Thyroid gland (tissue), 4 donors: ENCODE data around the gene AATF. TPM values are rescaled to one million over a fixed set of nuclear protein-coding genes. Genes with fewer than 3 reads are reported as not detected.

Experiments
- DNase-seq, 2 donors: peaks; one replicate each; pipeline ENCODE4 v3.0.0-alpha.2; 2019
- H3K27ac ChIP-seq, 3 donors: fragments of 200-600 bp; sonication (generic); 1 replicate in 2 of 3; 2 replicates in 1 of 3; pipeline ENCODE4 v1.5.1; 2016 to 2019; ENCODE audit warnings: mild to moderate bottlenecking in 1 of 3, moderate library complexity in 1 of 3
- H3K27me3 ChIP-seq: fragments of 200-600 bp; sonication (generic); one replicate; pipeline ENCODE4 v1.5.1; 2019
- H3K36me3 ChIP-seq, 2 donors: fragments of 200-600 bp; sonication (generic); one replicate each; pipeline ENCODE4 v1.5.1; 2016 to 2019
- H3K4me1 ChIP-seq, 2 donors: fragments of 200-600 bp; sonication (generic); one replicate each; pipeline ENCODE4 v1.5.1; 2017 to 2019
- H3K4me3 ChIP-seq, 3 donors: fragments of 200-600 bp; sonication (generic); replicated peaks in 1 of 3; 1 replicate in 2 of 3; 2 replicates in 1 of 3; pipeline ENCODE4 v1.5.1; 2016; ENCODE audit warnings: mild to moderate bottlenecking in 1 of 3
- H3K9me3 ChIP-seq: fragments of 200-600 bp; sonication (generic); one replicate; pipeline ENCODE4 v1.5.1; 2017
- POLR2A ChIP-seq, 2 donors: fragments of 450-650 bp; IDR thresholded peaks; one replicate each; pipeline ENCODE4 v1.6.1; 2017; ENCODE audit warnings: antibody characterized with exemption in 2 of 2, mild to moderate bottlenecking in 2 of 2, moderate library complexity in 1 of 2
- WGBS, 2 donors: methylation state at CpG; one replicate each; pipeline ENCODE4 v1.1.5; 2017; 5-methylcytosine and 5-hydroxymethylcytosine counted together
- intact Hi-C: fragments of 100-400 bp; cut with DNase I; formaldehyde crosslinking; loops from one replicate; pipeline ENCODE4 v1.15.1; 2023
- total RNA-seq, 4 donors: library from RNA; depleted of rRNA; stranded (reverse); fragments of >200 nt; gene quantifications; one replicate each; pipeline ENCODE4 v1.2.3, GENCODE V29; 2016
- TF ChIP-seq, protein P1 (sequence below), 6 experiments: fragments of 200-600 bp in 3 of 6; fragments of 450-650 bp in 3 of 6; sonication (generic) in 3 of 6; IDR thresholded peaks; one replicate each; pipeline ENCODE4 v1.5.1; 2016 to 2019; ENCODE audit warnings: antibody characterized with exemption in 6 of 6, mild to moderate bottlenecking in 2 of 6, inconsistent platforms in 1 of 6, moderate library complexity in 1 of 6

Gene AATF
- total RNA-seq, 4 donors from 2014 or later: 28.5 to 38.9 (median 32.4) TPM

DNA sequence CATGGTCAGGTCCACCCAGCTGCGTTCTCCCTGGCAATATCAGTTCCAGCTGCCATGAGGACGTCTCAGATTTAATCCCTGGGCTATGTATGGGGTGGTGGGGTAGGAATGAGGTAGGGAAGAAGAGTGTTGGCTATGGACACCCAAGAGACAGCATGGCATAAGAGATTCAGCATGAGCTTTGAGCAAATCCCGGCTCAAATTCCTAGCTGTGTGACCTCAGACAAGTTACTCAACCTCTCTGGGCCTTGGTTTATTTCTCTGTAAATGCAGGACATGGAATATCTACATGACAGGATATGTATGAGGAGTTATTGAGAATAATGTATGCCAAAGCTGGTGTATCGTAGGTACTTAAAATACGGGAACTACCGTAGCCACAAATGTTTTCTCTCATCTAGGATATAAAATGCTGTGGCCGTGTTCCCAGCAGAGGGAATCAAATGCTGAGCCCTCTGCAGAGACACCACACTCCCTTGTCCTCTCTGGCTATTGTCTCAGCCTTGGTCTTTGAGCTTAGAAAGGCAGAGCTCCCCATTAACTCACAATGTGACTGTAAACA, 29.3 kb upstream of the AATF start:
- no peaks in the 10 kb centered on the region for H3K9me3 ChIP-seq
- WGBS, 2 donors: 83 to 89% methylated on average over 7 of the region's 7 CpGs
- no peak overlapping the region for H3K4me3 ChIP-seq
- H3K27ac ChIP-seq: no peak overlapping the region
- no peaks in the 10 kb centered on the region for H3K4me1 ChIP-seq
- no peak for TF ChIP-seq POLR2A (IDR thresholded peaks at IDR 0.05)
- TF ChIP-seq, protein P1, sequence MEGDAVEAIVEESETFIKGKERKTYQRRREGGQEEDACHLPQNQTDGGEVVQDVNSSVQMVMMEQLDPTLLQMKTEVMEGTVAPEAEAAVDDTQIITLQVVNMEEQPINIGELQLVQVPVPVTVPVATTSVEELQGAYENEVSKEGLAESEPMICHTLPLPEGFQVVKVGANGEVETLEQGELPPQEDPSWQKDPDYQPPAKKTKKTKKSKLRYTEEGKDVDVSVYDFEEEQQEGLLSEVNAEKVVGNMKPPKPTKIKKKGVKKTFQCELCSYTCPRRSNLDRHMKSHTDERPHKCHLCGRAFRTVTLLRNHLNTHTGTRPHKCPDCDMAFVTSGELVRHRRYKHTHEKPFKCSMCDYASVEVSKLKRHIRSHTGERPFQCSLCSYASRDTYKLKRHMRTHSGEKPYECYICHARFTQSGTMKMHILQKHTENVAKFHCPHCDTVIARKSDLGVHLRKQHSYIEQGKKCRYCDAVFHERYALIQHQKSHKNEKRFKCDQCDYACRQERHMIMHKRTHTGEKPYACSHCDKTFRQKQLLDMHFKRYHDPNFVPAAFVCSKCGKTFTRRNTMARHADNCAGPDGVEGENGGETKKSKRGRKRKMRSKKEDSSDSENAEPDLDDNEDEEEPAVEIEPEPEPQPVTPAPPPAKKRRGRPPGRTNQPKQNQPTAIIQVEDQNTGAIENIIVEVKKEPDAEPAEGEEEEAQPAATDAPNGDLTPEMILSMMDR (IDR thresholded peaks at IDR 0.05): no peak
- intact Hi-C loops: no loop called here
- H3K36me3 ChIP-seq: no peaks in the 10 kb centered on the region
- no peaks in the 10 kb centered on the region for H3K27me3 ChIP-seq
- DNase-seq: no peak

DNA sequence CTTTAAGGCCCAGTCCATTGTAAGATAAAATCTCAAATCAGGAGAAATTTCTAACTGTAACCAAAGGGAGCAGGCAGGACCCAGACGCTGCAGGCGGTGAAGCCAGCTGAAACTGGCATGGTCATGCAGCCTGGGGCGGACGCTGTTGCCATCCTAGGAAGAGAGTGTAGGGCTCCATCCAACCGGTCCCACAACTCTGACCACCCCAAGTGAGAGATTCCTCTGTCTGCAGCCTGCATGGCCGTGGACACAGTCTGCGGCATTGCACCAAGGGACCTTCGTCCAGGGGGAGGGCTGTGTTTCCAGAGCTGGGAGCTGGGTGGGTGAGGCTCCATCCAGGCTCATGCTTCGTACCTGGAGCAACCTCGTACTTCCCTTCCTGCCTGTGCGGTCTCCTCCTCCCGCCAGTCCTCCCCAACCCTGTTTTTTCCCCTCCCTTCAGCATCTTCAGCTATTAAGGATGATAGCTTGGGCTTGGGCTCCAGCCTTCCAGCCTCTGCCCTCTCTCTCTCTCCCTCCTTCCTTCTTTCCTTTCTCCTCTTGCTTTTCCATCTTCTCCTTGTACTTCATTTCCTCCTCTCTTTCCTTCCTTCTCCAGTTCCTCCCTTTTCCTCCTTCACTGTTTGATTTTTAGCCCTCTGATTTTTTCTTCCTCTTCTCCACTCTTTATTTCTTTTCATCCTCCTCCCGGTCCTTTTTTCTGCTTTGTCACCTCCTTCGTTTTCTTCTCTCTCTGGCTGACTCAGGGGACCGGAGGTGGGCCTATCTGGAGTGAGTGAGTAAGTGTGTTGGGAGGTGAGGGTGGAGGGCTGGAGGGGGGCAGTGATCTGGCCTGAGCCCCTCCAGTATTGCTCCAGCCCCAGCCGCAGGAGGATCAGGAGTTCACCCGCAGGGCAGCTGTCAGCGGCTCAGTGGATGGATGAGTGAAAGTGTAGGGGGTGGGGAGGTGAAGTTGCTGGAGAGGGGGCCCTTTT, 28.4 kb upstream of the AATF start:
- Histone ChIP-seq H3K36me3 (no peaks in the 10 kb centered on the region), H3K27me3 (no peaks in the 10 kb centered on the region), H3K4me1 (no peaks in the 10 kb centered on the region), H3K9me3 (no peaks in the 10 kb centered on the region), H3K27ac (no peak overlapping the region), H3K4me3 (no peak overlapping the region)
- no peak for DNase-seq
- 39 to 51% methylated on average over 17 to 18 of the region's 18 CpGs for WGBS, 2 donors
- no peak for TF ChIP-seq POLR2A (IDR thresholded peaks at IDR 0.05)
- TF ChIP-seq, protein P1 (IDR thresholded peaks at IDR 0.05): no peak
- intact Hi-C loops: no loop called here

DNA sequence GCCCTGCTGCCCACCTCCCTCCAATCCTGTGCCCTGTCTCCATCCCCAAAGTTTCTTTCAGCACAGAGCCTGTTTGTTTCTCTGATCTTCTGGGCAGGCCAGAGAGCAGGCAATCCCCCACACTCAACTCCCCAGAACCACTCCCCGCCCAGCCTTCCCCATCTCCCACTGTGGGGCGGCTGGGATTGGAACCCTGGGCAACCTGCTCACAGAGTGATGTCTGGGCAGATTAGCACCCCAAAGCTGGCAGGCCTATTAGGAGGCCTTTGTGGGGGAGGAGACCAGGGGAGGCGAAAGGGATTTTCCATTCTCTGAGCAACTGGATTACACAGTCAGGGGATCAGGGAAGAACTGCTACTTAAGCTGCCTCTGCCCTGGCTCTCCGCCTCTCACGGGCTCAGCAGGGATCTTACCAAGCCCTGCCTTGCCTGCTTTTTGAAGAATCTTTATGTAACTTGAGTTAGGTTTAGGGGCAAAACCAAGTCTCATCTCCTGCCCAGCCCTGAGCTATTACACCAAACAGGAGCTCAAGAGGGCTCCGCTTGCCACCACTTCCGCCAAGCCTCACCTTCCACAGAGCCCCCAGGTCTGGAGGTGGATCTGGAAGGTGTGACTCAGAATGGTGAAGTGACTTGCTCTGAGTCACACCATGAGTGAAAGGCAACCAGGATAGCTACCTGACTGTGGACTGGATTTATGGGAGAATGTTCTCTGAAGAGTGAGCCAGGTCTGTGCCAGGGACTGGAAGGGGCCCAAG, 27.5 kb upstream of the AATF start:
- intact Hi-C loops: no loop called here
- no peak for TF ChIP-seq POLR2A (IDR thresholded peaks at IDR 0.05)
- TF ChIP-seq, protein P1 (IDR thresholded peaks at IDR 0.05): no peak

DNA sequence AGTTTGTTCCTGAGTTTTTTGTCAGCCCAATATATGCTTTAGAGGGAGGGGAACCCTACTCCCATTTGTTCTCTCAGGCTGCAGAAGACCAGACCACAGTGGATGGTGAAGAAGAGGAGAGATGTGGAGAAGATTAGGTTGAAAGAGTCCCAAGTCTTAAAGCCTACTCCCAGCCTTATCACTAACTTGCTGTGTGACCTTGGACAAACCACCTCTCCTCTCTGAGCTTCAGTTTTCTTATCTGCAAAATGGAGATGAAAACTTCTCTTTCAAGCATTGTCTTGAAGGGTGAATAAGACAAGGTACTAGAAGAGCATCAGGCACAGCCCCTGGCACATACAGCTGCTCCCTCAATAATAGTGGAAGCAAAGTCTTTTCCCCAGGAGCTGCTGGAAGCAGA, 26.6 kb upstream of the AATF start:
- H3K4me3 ChIP-seq: no peak overlapping the region
- no peaks in the 10 kb centered on the region for H3K9me3 ChIP-seq
- intact Hi-C loops: no loop called here
- H3K27me3 ChIP-seq: no peaks in the 10 kb centered on the region
- no peak overlapping the region for H3K27ac ChIP-seq
- no peaks in the 10 kb centered on the region for H3K36me3 ChIP-seq
- DNase-seq: no peak
- TF ChIP-seq, protein P1 (IDR thresholded peaks at IDR 0.05): no peak
- TF ChIP-seq POLR2A (IDR thresholded peaks at IDR 0.05): no peak
- H3K4me1 ChIP-seq: no peaks in the 10 kb centered on the region

More for the DNA sequence above, 27.5 kb upstream of the AATF start:
- no peaks in the 10 kb centered on the region for H3K9me3 ChIP-seq
- H3K27me3 ChIP-seq: no peaks in the 10 kb centered on the region
- WGBS, 2 donors: 62 to 67% methylated on average over 7 of the region's 7 CpGs
- no peak overlapping the region for H3K27ac ChIP-seq
- DNase-seq: no peak
- H3K4me3 ChIP-seq: no peak overlapping the region
- no peaks in the 10 kb centered on the region for H3K36me3 ChIP-seq
- no peaks in the 10 kb centered on the region for H3K4me1 ChIP-seq
